Stimulated activated CD4-positive, alpha-beta T cell treated with anti-CD3 and anti-CD28 coated beads, Interleukin-1b, Interleukin-23, amount 100 ng/mL, for 48 hours (primary cell): ENCODE measurements around the gene TMX1.
A peak's percentile ranks its signal among the peaks of the same experiment; 100 is the strongest.
"Not testable (repeated sequence)": the region's sequence is repeated elsewhere in the genome, so short reads cannot be mapped to it uniquely, and the experiment has no call there.

Source experiments
- DNase-seq: peaks from one replicate; pipeline ENCODE4 v3.0.0-alpha.2; 2020

TMX1 gene

GRCh38 chr14:51239813-51240803 is at the start of gene TMX1:
Gene TMX1 (plus strand): TSS chr14:51240247. CDS start chr14:51240293, 46 bp downstream.
- peak; percentile 95 for DNase-seq

GRCh38 chr14:51201890-51202289 is 38.2 kb upstream of the TMX1 start:
- no peak for DNase-seq

- no peak for DNase-seq
These were observed 37.0 kb upstream of the TMX1 start for GRCh38 chr14:51202914-51203665.

GRCh38 chr14:51203881-51204280 is 36.2 kb upstream of the TMX1 start:
- no peak for DNase-seq

GRCh38 chr14:51205486-51205885 is 34.6 kb upstream of the TMX1 start:
- DNase-seq, result no peak

- DNase-seq, result no peak
These were observed 33.6 kb upstream of the TMX1 start for GRCh38 chr14:51206462-51206861.

- DNase-seq, result no peak
These were observed 32.4 kb upstream of the TMX1 start for GRCh38 chr14:51207621-51208020.

GRCh38 chr14:51208982-51209381 is 31.1 kb upstream of the TMX1 start:
- DNase-seq, result no peak

- no peak for DNase-seq
These were observed 30.6 kb upstream of the TMX1 start for GRCh38 chr14:51209457-51209856.

GRCh38 chr14:51210594-51210993 is 29.5 kb upstream of the TMX1 start:
- DNase-seq, result no peak

- DNase-seq, result no peak
These were observed 28.9 kb upstream of the TMX1 start for GRCh38 chr14:51211149-51211548.

GRCh38 chr14:51216602-51217001 is 23.4 kb upstream of the TMX1 start:
- no peak for DNase-seq

- no peak for DNase-seq
These were observed 20.3 kb upstream of the TMX1 start for GRCh38 chr14:51219473-51220448.

GRCh38 chr14:51223463-51223862 is 16.6 kb upstream of the TMX1 start:
- DNase-seq, result not testable (repeated sequence)

- DNase-seq, result no peak
These were observed 15.5 kb upstream of the TMX1 start for GRCh38 chr14:51224551-51224950.

GRCh38 chr14:51225751-51226150 is 14.3 kb upstream of the TMX1 start:
- DNase-seq, result no peak

GRCh38 chr14:51228391-51228790 is 11.7 kb upstream of the TMX1 start:
- no peak for DNase-seq

GRCh38 chr14:51228890-51229289 is 11.2 kb upstream of the TMX1 start:
- DNase-seq, result no peak

GRCh38 chr14:51236314-51236713 is 3.7 kb upstream of the TMX1 start:
- DNase-seq, result peak; percentile 24

- no peak for DNase-seq
These were observed 845 bp downstream of the TMX1 start for GRCh38 chr14:51240804-51241380.

- no peak for DNase-seq
These were observed 2.8 kb downstream of the TMX1 start for GRCh38 chr14:51242545-51243490.
